G401.6 (cell line): Measurements from ENCODE around the gene RALGDS.

Source experiments
- FAIRE-seq: peaks from 2 replicates; lab custom pipeline; 2012; peaks lifted over from hg19 to GRCh38; lab: Jason Lieb, UNC

The RALGDS gene

GRCh38 chr9:133134388-133135145 is 13.5 kb upstream of the RALGDS start:
- FAIRE-seq, result no peak

GRCh38 chr9:133133681-133134387 is 12.8 kb upstream of the RALGDS start:
- FAIRE-seq, result no peak

GRCh38 chr9:133132174-133132573 is 11.1 kb upstream of the RALGDS start:
- no peak for FAIRE-seq

GRCh38 chr9:133131506-133131905 is 10.5 kb upstream of the RALGDS start:
- no peak for FAIRE-seq

- FAIRE-seq, result no peak
Observed at GRCh38 chr9:133130685-133131244, 9.7 kb upstream of the RALGDS start.

GRCh38 chr9:133129001-133129795 is 8.2 kb upstream of the RALGDS start:
- FAIRE-seq, result no peak

- no peak for FAIRE-seq
Observed at GRCh38 chr9:133128152-133128551, 7.1 kb upstream of the RALGDS start.

- no peak for FAIRE-seq
Observed at GRCh38 chr9:133127340-133127981, 6.4 kb upstream of the RALGDS start.

- FAIRE-seq, result no peak
Observed at GRCh38 chr9:133126697-133127339, 5.8 kb upstream of the RALGDS start.

- no peak for FAIRE-seq
Observed at GRCh38 chr9:133125941-133126696, 5.1 kb upstream of the RALGDS start.

GRCh38 chr9:133124907-133125275 is 3.9 kb upstream of the RALGDS start:
- FAIRE-seq, result no peak

- no peak for FAIRE-seq
Observed at GRCh38 chr9:133124123-133124906, 3.3 kb upstream of the RALGDS start.

GRCh38 chr9:133122935-133123611 is 2.0 kb upstream of the RALGDS start:
- FAIRE-seq, result no peak

GRCh38 chr9:133122605-133122934 is 1.5 kb upstream of the RALGDS start:
- no peak for FAIRE-seq

GRCh38 chr9:133121915-133122550 is 993 bp upstream of the RALGDS start:
- FAIRE-seq, result no peak

GRCh38 chr9:133120501-133121197 is 391 bp downstream of the RALGDS start:
- no peak for FAIRE-seq

- FAIRE-seq, result no peak
Observed at GRCh38 chr9:133119846-133120500, 1.1 kb downstream of the RALGDS start.
